Brain microvascular endothelial cell (primary cell): ENCODE results near the gene KCMF1.

Experiments
- DNase-seq: peaks from one replicate; pipeline ENCODE4 v3.0.0-alpha.2; 2020
- H3K27ac ChIP-seq: fragments of 250-450 bp; sonication (Bioruptor Pico); 2 replicates; pipeline ENCODE4 v1.5.1; 2020; ENCODE audit warnings: mild to moderate bottlenecking, moderate library complexity
- H3K27me3 ChIP-seq: fragments of 250-450 bp; sonication (Bioruptor Pico); replicated peaks from 2 replicates; pipeline ENCODE4 v1.5.1; 2020; ENCODE audit warnings: mild to moderate bottlenecking
- H3K36me3 ChIP-seq: fragments of 250-450 bp; sonication (Bioruptor Pico); replicated peaks from 2 replicates; pipeline ENCODE4 v1.5.1; 2020; ENCODE audit warnings: mild to moderate bottlenecking
- H3K4me3 ChIP-seq: 2 replicates; pipeline ENCODE4 v1.5.1; 2011; ENCODE audit warnings: low read depth, mild to moderate bottlenecking, control low read depth, low read length, moderate library complexity
- in situ Hi-C: cut with HindIII; loops from 2 replicates; pipeline ENCODE4 v1.10.0; 2017; ENCODE audit warnings: low sequenced_read_pairs, low pct_ligation_motif_present
- TF ChIP-seq, protein P1 (sequence below): IDR thresholded peaks from 2 replicates; pipeline ENCODE4 v1.5.1; 2011; ENCODE audit warnings: low read depth, mild to moderate bottlenecking, moderate library complexity, low read length, control low read depth, inconsistent platforms; ENCODE audit errors: missing control alignments

The KCMF1 gene

DNA sequence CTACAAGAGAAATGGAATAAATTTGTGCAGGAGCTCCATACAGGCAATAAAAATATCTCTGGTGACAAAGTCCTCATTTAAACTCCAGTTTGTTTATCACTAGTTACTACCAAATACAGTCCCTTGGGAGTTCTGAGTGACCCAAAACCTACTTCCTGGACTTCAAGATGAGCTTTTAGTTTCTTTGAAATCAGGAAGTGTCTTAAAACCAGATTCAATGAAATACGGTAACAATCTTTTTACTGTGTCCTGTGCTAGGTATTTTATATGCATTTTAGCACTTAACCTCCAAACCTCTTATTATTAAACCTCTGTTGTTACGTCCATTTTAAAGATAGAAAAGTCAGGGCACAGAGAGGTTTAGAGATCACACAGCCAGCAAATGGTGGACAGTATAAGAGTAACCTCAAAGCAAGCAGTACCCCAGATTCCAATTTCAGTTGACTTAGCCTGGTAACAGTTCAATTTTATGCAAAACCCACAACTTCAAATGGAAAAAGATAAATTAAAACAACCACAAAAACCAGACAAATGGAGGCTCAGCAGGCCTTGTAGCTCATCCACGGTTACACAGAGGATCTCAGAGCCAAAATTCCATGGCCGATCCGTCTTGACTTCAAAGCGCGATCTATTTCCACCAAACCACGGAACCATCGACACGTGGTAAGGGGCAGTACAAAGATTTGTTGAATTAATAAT lies 1.3 kb upstream of the KCMF1 start:
- H3K27ac ChIP-seq = peak overlapping the region; percentile 47
- in situ Hi-C loops = no loop called here
- H3K27me3 ChIP-seq = no peaks in the 10 kb centered on the region
- TF ChIP-seq, protein P1, sequence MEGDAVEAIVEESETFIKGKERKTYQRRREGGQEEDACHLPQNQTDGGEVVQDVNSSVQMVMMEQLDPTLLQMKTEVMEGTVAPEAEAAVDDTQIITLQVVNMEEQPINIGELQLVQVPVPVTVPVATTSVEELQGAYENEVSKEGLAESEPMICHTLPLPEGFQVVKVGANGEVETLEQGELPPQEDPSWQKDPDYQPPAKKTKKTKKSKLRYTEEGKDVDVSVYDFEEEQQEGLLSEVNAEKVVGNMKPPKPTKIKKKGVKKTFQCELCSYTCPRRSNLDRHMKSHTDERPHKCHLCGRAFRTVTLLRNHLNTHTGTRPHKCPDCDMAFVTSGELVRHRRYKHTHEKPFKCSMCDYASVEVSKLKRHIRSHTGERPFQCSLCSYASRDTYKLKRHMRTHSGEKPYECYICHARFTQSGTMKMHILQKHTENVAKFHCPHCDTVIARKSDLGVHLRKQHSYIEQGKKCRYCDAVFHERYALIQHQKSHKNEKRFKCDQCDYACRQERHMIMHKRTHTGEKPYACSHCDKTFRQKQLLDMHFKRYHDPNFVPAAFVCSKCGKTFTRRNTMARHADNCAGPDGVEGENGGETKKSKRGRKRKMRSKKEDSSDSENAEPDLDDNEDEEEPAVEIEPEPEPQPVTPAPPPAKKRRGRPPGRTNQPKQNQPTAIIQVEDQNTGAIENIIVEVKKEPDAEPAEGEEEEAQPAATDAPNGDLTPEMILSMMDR = no peak
- DNase-seq = no peak
- no peaks in the 10 kb centered on the region for H3K36me3 ChIP-seq
- H3K4me3 ChIP-seq = peak overlapping the region; percentile 80

DNA sequence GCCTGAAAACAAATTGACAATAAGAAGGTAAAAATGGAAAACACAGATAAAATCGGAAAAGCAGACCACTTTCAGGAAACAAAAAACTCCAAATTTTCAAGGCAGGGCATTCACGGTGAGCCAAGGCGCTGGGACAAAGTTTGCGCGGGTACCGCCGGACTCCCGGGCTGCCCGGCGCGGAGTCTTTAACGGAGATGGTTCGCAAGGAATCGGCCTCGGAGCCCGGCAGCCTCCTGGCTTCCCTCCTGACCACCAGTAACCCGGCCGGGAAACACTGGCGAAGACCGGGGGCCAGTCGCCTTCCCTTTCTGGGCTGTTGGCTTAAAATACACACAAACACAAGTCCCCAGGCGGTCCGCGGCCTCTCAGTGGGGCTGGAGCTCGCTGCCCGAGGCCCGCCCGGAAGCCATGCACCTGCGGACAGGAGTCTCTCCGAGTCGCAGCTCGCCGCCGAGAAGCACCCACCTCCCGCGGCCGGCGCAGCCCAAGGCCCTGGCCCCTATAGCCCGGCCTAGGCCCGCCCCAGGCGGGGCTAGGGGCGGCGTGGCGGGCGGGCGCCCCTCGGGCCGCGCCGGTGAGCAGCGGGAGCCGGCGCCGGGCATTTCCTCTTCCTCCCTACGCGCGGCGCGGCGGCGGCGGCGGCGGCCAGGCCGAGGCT lies 622 bp upstream of the KCMF1 start:
- peak overlapping the region; percentile 47 for H3K27ac ChIP-seq
- H3K36me3 ChIP-seq = no peaks in the 10 kb centered on the region
- no peak for DNase-seq
- peak overlapping the region; percentile 80 for H3K4me3 ChIP-seq
- TF ChIP-seq, protein P1 = no peak
- no peaks in the 10 kb centered on the region for H3K27me3 ChIP-seq
- in situ Hi-C loops = no loop called here

DNA sequence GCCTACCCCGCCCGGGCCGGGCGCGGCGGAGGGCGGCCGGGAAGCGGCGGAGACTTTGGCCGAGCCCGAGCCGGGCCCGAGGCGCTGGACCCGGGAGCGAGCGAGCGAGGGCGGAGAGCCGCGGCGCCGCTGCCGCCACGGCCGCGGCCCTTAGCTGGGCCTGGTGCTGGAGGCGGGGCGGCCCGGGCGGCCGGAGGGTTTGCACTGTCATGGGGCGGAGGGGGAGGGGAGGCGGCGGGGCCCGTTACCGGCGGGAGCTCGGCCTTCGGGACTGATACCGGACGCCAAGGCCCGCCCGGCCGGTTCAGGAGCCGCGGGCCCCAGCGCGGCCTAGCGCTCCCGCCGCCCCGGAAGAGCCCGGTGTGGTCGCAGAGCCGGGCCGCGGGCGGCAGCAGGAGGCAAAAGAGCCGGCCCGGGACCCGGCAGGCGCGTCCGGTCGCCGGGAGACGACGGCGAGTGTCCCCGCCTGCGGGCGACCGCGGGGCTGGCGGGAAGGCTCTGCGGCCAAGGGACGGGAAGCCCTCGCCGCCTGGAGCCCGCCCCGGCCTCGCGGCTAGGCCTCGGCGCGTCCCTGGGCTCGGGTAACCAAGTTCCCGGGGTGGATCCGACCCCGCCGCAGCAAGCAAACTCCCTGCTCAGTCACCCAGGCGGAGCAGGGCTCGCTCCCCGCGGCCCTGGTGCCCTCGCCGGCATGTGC lies 697 bp downstream of the KCMF1 start:
- Histone ChIP-seq H3K27me3 (no peaks in the 10 kb centered on the region), H3K36me3 (no peaks in the 10 kb centered on the region), H3K4me3 (peak overlapping the region; percentile 80), H3K27ac (peak overlapping the region; percentile 89)
- TF ChIP-seq, protein P1 = no peak
- no peak for DNase-seq
- in situ Hi-C loops = no loop called here

DNA sequence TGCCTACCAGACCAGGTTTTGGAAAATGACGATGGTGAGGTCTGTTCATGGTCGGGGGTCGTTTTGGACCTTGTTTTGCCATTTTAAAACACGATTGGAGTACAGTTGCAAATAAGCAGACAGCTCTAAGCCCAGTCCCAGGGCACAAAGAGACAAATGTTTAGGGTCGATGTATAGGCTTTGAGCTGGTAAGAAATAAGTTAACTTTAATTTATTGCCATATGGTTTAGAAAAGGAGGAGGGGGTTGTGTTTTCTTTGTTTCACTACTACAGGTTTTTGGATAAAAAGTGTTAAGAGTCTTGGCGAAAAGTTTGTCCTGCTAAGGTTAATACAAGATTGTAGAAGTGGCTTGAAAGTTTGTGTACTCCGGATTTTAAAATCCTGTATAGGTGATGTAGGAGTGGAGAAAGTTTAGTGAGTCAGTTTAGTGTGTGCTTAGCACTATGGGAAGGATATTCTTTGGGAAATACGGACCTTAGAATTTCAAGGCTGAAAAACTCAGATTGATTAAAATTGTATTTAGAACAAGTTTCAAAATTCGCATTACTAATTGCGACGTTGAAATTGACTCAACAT lies 1.3 kb downstream of the KCMF1 start:
- DNase-seq = no peak
- no peaks in the 10 kb centered on the region for H3K36me3 ChIP-seq
- TF ChIP-seq, protein P1 = no peak
- in situ Hi-C loops = no loop called here
- H3K27ac ChIP-seq = peak overlapping the region; percentile 89
- no peaks in the 10 kb centered on the region for H3K27me3 ChIP-seq
- H3K4me3 ChIP-seq = peak overlapping the region; percentile 80

DNA sequence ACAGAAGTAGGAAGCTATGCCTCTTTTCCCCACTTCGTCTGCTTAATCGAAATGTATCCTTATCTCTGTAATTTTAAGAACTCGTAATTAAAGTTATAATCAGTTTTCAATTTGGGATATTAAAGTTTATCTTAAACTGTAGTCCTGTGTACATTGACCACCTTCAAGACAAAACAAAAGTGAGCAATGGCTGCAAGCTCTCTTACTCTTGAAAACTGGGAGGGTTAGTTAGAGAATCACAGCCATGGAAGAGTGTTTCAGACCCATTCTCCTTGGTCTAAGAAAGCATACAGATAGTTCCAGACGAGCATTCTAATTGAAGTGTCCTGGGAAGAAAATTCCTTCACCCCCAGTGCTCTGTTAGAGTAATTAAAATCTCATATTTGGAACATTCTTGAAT lies 2.0 kb downstream of the KCMF1 start:
- Histone ChIP-seq H3K27ac (no peak overlapping the region), H3K36me3 (no peaks in the 10 kb centered on the region), H3K27me3 (no peaks in the 10 kb centered on the region), H3K4me3 (peak overlapping the region; percentile 80)
- in situ Hi-C loops = no loop called here
- TF ChIP-seq, protein P1 = no peak
- no peak for DNase-seq
